Neural cell (in vitro differentiated cells): ENCODE measurements around the gene VPS35L. TPM values are rescaled to one million over a fixed set of nuclear protein-coding genes. Genes with fewer than 3 reads are reported as not detected.

Experiments used
- H2AFZ ChIP-seq: fragments of 200-600, 300-800 bp; sonication (generic), shearing (Covaris generic); 2 replicates; pipeline ENCODE4 v1.6.0; 2014; ENCODE audit warnings: low read depth, mild to moderate bottlenecking, antibody characterized with exemption, low read length, moderate library complexity
- H3F3A ChIP-seq: fragments of 200-600 bp; shearing (Covaris generic); 2 replicates; pipeline ENCODE4 v1.6.1; 2016; ENCODE audit warnings: mild to moderate bottlenecking, moderate library complexity, mixed read lengths, antibody characterized with exemption, low read length; ENCODE audit not compliant: insufficient read depth, poor library complexity, severe bottlenecking
- H3K27ac ChIP-seq: fragments of 200-600, 300-800 bp; sonication (generic), shearing (Covaris generic); 2 replicates; pipeline ENCODE4 v1.5.1; 2014; ENCODE audit warnings: mild to moderate bottlenecking, low read length, moderate library complexity
- H3K27me3 ChIP-seq: fragments of 300-800, 200-600 bp; sonication (generic), shearing (Covaris generic); 2 replicates; pipeline ENCODE4 v1.6.0; 2014; ENCODE audit warnings: mild to moderate bottlenecking, low read depth, low read length, moderate library complexity; ENCODE audit not compliant: insufficient read depth
- H3K36me3 ChIP-seq: fragments of 300-800, 200-600 bp; sonication (generic), shearing (Covaris generic); 2 replicates; pipeline ENCODE4 v1.5.1; 2014; ENCODE audit warnings: mild to moderate bottlenecking, antibody characterized with exemption, low read length, moderate library complexity; ENCODE audit not compliant: insufficient read depth
- H3K4me2 ChIP-seq: fragments of 300-800, 200-600 bp; sonication (generic), shearing (Covaris generic); 2 replicates; pipeline ENCODE4 v1.6.0; 2014; ENCODE audit warnings: mild to moderate bottlenecking, low read length
- H3K4me3 ChIP-seq: fragments of 300-800, 200-600 bp; sonication (generic), shearing (Covaris generic); 2 replicates; pipeline ENCODE4 v1.5.1; 2014; ENCODE audit warnings: mild to moderate bottlenecking, low read length, moderate library complexity
- H3K79me2 ChIP-seq: fragments of 200-600 bp; shearing (Covaris generic); replicated peaks from 2 replicates; pipeline ENCODE4 v1.6.0; 2014; ENCODE audit warnings: mild to moderate bottlenecking, low read length, moderate library complexity; ENCODE audit not compliant: insufficient read depth
- H3K9ac ChIP-seq: fragments of 300-800, 200-600 bp; sonication (generic), shearing (Covaris generic); 2 replicates; pipeline ENCODE4 v1.6.1; 2016; ENCODE audit warnings: mild to moderate bottlenecking, low read length, mixed read lengths
- H3K9me2 ChIP-seq: fragments of 200-600 bp; shearing (Covaris generic); 2 replicates; pipeline ENCODE4 v1.6.1; 2016; ENCODE audit warnings: mild to moderate bottlenecking, low read length, mixed read lengths; ENCODE audit not compliant: insufficient read depth
- H3K9me3 ChIP-seq: fragments of 200-600, 300-800 bp; sonication (generic), shearing (Covaris generic); 2 replicates; pipeline ENCODE4 v1.6.1; 2016; ENCODE audit warnings: mild to moderate bottlenecking, mixed run types, low read length, moderate library complexity, mixed read lengths
- H4K20me1 ChIP-seq: fragments of 200-600 bp; shearing (Covaris generic); 2 replicates; pipeline ENCODE4 v1.6.1; 2016; ENCODE audit warnings: mild to moderate bottlenecking, mixed run types; ENCODE audit not compliant: insufficient read depth
- EP300 ChIP-seq: fragments of 450-650 bp; conservative IDR thresholded peaks from 2 replicates; pipeline ENCODE4 v1.6.1; 2014; ENCODE audit warnings: antibody characterized with exemption, mild to moderate bottlenecking, moderate library complexity; ENCODE audit not compliant: poor library complexity, severe bottlenecking
- EZH2 ChIP-seq: fragments of 200-600, 300-800 bp; shearing (Covaris generic), sonication (generic); IDR thresholded peaks from 2 replicates; pipeline ENCODE4 v1.6.1; 2014; ENCODE audit warnings: antibody characterized with exemption, low read length, borderline replicate concordance, mild to moderate bottlenecking; ENCODE audit not compliant: insufficient read depth, poor library complexity, severe bottlenecking
- MXI1 ChIP-seq: fragments of 450-650 bp; conservative IDR thresholded peaks from 2 replicates; pipeline ENCODE4 v1.6.1; 2014; ENCODE audit warnings: antibody characterized with exemption, mild to moderate bottlenecking; ENCODE audit not compliant: poor library complexity, severe bottlenecking
- POLR2AphosphoS5 ChIP-seq: IDR thresholded peaks from 2 replicates; pipeline ENCODE4 v1.6.1; 2012
- RAD21 ChIP-seq: fragments of 450-650 bp; conservative IDR thresholded peaks from 2 replicates; pipeline ENCODE4 v1.6.1; 2014; ENCODE audit warnings: antibody characterized with exemption, mild to moderate bottlenecking, moderate library complexity
- SMC3 ChIP-seq: fragments of 450-650 bp; conservative IDR thresholded peaks from 2 replicates; pipeline ENCODE4 v1.6.1; 2014; ENCODE audit warnings: antibody characterized with exemption, mild to moderate bottlenecking, moderate library complexity; ENCODE audit not compliant: poor library complexity
- TAF1 ChIP-seq: IDR thresholded peaks from 2 replicates; pipeline ENCODE4 v1.6.1; 2012; ENCODE audit warnings: low read depth
- polyA plus RNA-seq: library from polyadenylated mRNA; depleted of rRNA; stranded (reverse); fragments of >200 nt; gene quantifications from 2 replicates; pipeline ENCODE4 v1.2.3, GENCODE V29; 2014
- TF ChIP-seq, protein P1 (sequence below): IDR thresholded peaks from 2 replicates; pipeline ENCODE4 v1.6.1; 2012; ENCODE audit warnings: borderline replicate concordance
- TF ChIP-seq, protein P2 (sequence below): fragments of 450-650 bp; IDR thresholded peaks from 2 replicates; pipeline ENCODE4 v1.5.1; 2014; ENCODE audit warnings: antibody characterized with exemption, mild to moderate bottlenecking, moderate library complexity; ENCODE audit not compliant: poor library complexity, severe bottlenecking

Gene VPS35L
- polyA plus RNA-seq, 1 donor from 2014 or later: 29.8 TPM

DNA sequence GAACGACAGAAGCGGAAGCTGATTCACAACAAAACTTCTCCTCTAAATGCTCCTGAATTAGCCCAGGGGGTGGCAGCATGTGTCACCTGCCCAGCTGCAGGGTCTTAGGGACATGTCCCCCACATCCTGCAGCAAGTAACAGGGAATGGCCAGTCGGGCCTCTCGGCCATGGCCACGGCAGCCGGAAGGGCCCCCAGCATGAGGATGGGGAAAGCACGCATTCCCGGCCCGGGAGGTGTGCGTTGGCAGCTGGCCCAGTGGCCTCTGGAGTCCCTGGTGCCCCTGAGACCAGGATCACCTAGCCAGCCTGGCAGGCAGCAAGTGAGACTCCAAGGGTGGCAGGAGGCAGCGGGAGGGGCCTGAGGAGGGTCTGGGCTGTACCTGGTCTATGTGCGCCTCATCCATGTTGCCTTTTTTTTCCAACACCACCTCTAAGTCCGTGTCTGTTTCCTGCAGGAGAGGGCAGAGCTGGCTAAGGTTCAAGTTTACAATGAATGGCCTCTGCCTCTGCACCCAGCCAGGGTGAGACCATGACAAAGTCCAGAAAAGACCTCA, 155.6 kb downstream of the VPS35L start:
- H3F3A ChIP-seq: no peaks in the 10 kb centered on the region
- TF ChIP-seq MXI1 (no peak), EZH2 (no peak), POLR2AphosphoS5 (no peak), SMC3 (no peak), TAF1 (no peak), RAD21 (no peak), EP300 (no peak)
- TF ChIP-seq, protein P1, sequence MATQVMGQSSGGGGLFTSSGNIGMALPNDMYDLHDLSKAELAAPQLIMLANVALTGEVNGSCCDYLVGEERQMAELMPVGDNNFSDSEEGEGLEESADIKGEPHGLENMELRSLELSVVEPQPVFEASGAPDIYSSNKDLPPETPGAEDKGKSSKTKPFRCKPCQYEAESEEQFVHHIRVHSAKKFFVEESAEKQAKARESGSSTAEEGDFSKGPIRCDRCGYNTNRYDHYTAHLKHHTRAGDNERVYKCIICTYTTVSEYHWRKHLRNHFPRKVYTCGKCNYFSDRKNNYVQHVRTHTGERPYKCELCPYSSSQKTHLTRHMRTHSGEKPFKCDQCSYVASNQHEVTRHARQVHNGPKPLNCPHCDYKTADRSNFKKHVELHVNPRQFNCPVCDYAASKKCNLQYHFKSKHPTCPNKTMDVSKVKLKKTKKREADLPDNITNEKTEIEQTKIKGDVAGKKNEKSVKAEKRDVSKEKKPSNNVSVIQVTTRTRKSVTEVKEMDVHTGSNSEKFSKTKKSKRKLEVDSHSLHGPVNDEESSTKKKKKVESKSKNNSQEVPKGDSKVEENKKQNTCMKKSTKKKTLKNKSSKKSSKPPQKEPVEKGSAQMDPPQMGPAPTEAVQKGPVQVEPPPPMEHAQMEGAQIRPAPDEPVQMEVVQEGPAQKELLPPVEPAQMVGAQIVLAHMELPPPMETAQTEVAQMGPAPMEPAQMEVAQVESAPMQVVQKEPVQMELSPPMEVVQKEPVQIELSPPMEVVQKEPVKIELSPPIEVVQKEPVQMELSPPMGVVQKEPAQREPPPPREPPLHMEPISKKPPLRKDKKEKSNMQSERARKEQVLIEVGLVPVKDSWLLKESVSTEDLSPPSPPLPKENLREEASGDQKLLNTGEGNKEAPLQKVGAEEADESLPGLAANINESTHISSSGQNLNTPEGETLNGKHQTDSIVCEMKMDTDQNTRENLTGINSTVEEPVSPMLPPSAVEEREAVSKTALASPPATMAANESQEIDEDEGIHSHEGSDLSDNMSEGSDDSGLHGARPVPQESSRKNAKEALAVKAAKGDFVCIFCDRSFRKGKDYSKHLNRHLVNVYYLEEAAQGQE: no peak
- TF ChIP-seq, protein P2, sequence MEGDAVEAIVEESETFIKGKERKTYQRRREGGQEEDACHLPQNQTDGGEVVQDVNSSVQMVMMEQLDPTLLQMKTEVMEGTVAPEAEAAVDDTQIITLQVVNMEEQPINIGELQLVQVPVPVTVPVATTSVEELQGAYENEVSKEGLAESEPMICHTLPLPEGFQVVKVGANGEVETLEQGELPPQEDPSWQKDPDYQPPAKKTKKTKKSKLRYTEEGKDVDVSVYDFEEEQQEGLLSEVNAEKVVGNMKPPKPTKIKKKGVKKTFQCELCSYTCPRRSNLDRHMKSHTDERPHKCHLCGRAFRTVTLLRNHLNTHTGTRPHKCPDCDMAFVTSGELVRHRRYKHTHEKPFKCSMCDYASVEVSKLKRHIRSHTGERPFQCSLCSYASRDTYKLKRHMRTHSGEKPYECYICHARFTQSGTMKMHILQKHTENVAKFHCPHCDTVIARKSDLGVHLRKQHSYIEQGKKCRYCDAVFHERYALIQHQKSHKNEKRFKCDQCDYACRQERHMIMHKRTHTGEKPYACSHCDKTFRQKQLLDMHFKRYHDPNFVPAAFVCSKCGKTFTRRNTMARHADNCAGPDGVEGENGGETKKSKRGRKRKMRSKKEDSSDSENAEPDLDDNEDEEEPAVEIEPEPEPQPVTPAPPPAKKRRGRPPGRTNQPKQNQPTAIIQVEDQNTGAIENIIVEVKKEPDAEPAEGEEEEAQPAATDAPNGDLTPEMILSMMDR: no peak
- peaks cover 16% of the 10 kb centered on the region for H3K79me2 ChIP-seq
- H2AFZ ChIP-seq: no peak overlapping the region
- no peaks in the 10 kb centered on the region for H3K9me2 ChIP-seq
- H3K9ac ChIP-seq: no peak overlapping the region
- H3K4me3 ChIP-seq: no peak overlapping the region
- no peak overlapping the region for H3K4me2 ChIP-seq
- no peaks in the 10 kb centered on the region for H4K20me1 ChIP-seq
- no peaks in the 10 kb centered on the region for H3K27me3 ChIP-seq
- H3K9me3 ChIP-seq: no peaks in the 10 kb centered on the region
- H3K27ac ChIP-seq: no peak overlapping the region
- H3K36me3 ChIP-seq: no peaks in the 10 kb centered on the region

DNA sequence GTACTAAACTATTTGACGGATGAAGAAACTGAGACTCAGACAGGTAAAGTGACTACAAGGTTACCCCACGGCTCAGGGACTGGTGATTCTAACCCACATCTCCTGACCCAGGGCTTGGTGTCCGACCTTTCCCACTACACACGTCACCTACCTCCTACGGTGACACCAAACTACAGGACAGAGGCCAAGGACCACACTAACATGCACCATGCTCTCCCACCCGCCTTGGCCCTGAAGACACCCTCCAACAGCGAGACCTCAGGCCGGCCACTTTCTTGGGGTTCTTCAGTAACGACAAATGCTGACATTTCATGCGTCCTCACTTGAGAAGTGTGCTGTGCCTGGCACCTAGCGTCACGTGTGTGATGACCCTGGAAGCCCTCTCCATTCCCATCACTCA, 156.1 kb downstream of the VPS35L start:
- Histone ChIP-seq H3K9me3 (no peaks in the 10 kb centered on the region), H3K27me3 (no peaks in the 10 kb centered on the region), H3K27ac (no peak overlapping the region), H4K20me1 (no peaks in the 10 kb centered on the region), H3K9ac (no peak overlapping the region), H3K4me2 (no peak overlapping the region), H3F3A (no peaks in the 10 kb centered on the region), H3K36me3 (no peaks in the 10 kb centered on the region), H3K9me2 (no peaks in the 10 kb centered on the region), H3K79me2 (peaks cover 22% of the 10 kb centered on the region), H2AFZ (no peak overlapping the region), H3K4me3 (no peak overlapping the region)
- TF ChIP-seq EZH2: no peak

DNA sequence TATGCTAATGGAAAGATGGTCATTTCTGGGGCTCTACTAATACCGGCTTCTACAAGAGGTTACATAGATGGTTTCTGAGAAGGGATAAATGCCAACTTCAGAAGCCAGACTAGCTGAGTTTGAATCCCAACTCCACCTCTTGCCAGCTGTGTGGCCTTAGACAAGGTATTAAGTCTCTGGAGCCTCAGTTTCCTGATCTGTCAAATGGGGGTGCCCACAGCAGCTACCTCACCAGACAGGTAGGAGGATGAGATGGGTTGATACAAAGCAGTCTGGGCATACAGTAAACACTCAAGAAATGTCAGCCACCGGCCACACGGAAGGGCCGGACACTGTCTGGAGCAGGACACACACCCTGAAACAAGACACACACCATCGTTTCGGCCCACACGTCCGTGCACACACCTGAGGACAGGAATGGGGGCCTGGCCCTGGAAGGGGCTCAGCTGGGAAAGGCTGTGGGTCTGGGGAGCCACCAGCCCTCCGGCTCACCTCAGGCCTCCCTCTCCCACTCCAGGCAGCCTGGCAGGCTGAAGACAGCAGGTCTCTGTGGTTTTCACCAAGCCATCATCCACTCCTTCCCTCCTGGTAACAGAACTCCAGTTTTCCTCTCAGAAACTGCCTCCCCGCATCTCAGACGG, 157.0 kb downstream of the VPS35L start:
- Histone ChIP-seq H3K9me2 (no peaks in the 10 kb centered on the region), H3K27ac (no peak overlapping the region), H3K4me2 (no peak overlapping the region), H3K79me2 (peaks cover 22% of the 10 kb centered on the region), H2AFZ (no peak overlapping the region), H3K36me3 (no peaks in the 10 kb centered on the region), H3K9ac (no peak overlapping the region), H3K9me3 (no peaks in the 10 kb centered on the region), H3K27me3 (no peaks in the 10 kb centered on the region), H3K4me3 (no peak overlapping the region), H4K20me1 (no peaks in the 10 kb centered on the region), H3F3A (no peaks in the 10 kb centered on the region)
- TF ChIP-seq, protein P1: no peak
- TF ChIP-seq SMC3 (no peak), TAF1 (no peak), EP300 (no peak), EZH2 (no peak), POLR2AphosphoS5 (no peak), RAD21 (no peak), MXI1 (no peak)
- TF ChIP-seq, protein P2: no peak
